Hepatocyte (in vitro differentiated cells): ENCODE results near the gene MRGPRE. TPM values are rescaled to one million over a fixed set of nuclear protein-coding genes. Genes with fewer than 3 reads are reported as not detected.

Experiments used
- DNase-seq: peaks from one replicate; pipeline ENCODE4 v3.0.0-alpha.2; 2016; ENCODE audit warnings: low spot score
- H2AFZ ChIP-seq: fragments of 200-600 bp; sonication (generic); 2 replicates; pipeline ENCODE4 v1.6.0; 2016; ENCODE audit warnings: antibody characterized with exemption, mild to moderate bottlenecking
- H3K27ac ChIP-seq: fragments of 200-600 bp; sonication (generic); 2 replicates; pipeline ENCODE4 v1.5.1; 2016; ENCODE audit warnings: mild to moderate bottlenecking
- H3K27me3 ChIP-seq: fragments of 200-600 bp; sonication (generic); 2 replicates; pipeline ENCODE4 v1.6.1; 2016
- H3K36me3 ChIP-seq: fragments of 200-600 bp; sonication (generic); replicated peaks from 2 replicates; pipeline ENCODE4 v1.5.1; 2016; ENCODE audit warnings: low read depth; ENCODE audit not compliant: insufficient read depth
- H3K4me1 ChIP-seq: fragments of 200-600 bp; sonication (generic); 2 replicates; pipeline ENCODE4 v1.5.1; 2016; ENCODE audit warnings: mild to moderate bottlenecking, moderate library complexity; ENCODE audit not compliant: insufficient read depth
- H3K4me2 ChIP-seq: fragments of 200-600 bp; sonication (generic); 2 replicates; pipeline ENCODE4 v1.6.0; 2016
- H3K4me3 ChIP-seq: fragments of 200-600 bp; sonication (generic); 2 replicates; pipeline ENCODE4 v1.5.1; 2016; ENCODE audit warnings: mild to moderate bottlenecking
- H3K79me2 ChIP-seq: fragments of 200-600 bp; sonication (generic); 2 replicates; pipeline ENCODE4 v1.6.0; 2017; ENCODE audit warnings: mild to moderate bottlenecking
- H3K9me2 ChIP-seq: fragments of 200-600 bp; sonication (generic); replicated peaks from 2 replicates; pipeline ENCODE4 v1.6.0; 2017; ENCODE audit warnings: mild to moderate bottlenecking; ENCODE audit not compliant: insufficient read depth
- H3K9me3 ChIP-seq: fragments of 200-600 bp; sonication (generic); 2 replicates; pipeline ENCODE4 v1.5.1; 2016; ENCODE audit warnings: low read depth, mild to moderate bottlenecking
- H4K20me1 ChIP-seq: fragments of 200-600 bp; sonication (generic); 2 replicates; pipeline ENCODE4 v1.6.0; 2016; ENCODE audit warnings: mild to moderate bottlenecking; ENCODE audit not compliant: insufficient read depth, poor library complexity, severe bottlenecking
- CTCF ChIP-seq: fragments of 200-600 bp; sonication (generic); IDR thresholded peaks from 2 replicates; pipeline ENCODE4 v1.5.1; 2016; ENCODE audit warnings: antibody characterized with exemption, mild to moderate bottlenecking; ENCODE audit not compliant: poor library complexity
- EZH2 ChIP-seq: fragments of 200-600 bp; sonication (generic); IDR thresholded peaks from 2 replicates; pipeline ENCODE4 v1.6.1; 2016; ENCODE audit warnings: antibody characterized with exemption, mild to moderate bottlenecking, borderline replicate concordance
- EZH2phosphoT487 ChIP-seq: fragments of 200-600 bp; sonication (generic); IDR thresholded peaks from one replicate; pipeline ENCODE4 v1.6.1; 2018; ENCODE audit warnings: antibody characterized with exemption, mild to moderate bottlenecking, low read depth, moderate library complexity; ENCODE audit not compliant: unreplicated experiment, severe bottlenecking
- WGBS: methylation state at CpG from one replicate; pipeline ENCODE4 v1.1.6; 2016; ENCODE audit warnings: low lambda C conversion rate; ENCODE audit errors: missing lambda C conversion rate; 5-methylcytosine and 5-hydroxymethylcytosine counted together
- polyA plus RNA-seq: library from polyadenylated mRNA; unstranded; fragments of >200 nt; fragmentation: Nextera tagmentation; extraction: Ambion mirVana; gene quantifications from 2 replicates; pipeline ENCODE4 v1.2.1, GENCODE V29; 2016
- total RNA-seq: library from RNA; depleted of rRNA; stranded (reverse); fragments of >200 nt; gene quantifications from 2 replicates; pipeline ENCODE4 v1.2.3, GENCODE V29; 2014

The MRGPRE gene
- total and polyA plus RNA-seq, 2 experiments from 2014 or later = not detected

GRCh38 chr11:3186166-3186953, 45.9 kb downstream of the MRGPRE start:
- Histone ChIP-seq H3K4me3 (no peak overlapping the region), H3K27ac (no peak overlapping the region), H3K4me2 (no peak overlapping the region), H4K20me1 (no peaks in the 10 kb centered on the region), H3K27me3 (no peaks in the 10 kb centered on the region), H3K9me3 (no peaks in the 10 kb centered on the region), H2AFZ (no peak overlapping the region), H3K79me2 (no peaks in the 10 kb centered on the region), H3K36me3 (no peaks in the 10 kb centered on the region), H3K4me1 (no peaks in the 10 kb centered on the region), H3K9me2 (no peaks in the 10 kb centered on the region)
- TF ChIP-seq CTCF (no peak), EZH2phosphoT487 (no peak)
- WGBS = 85% methylated on average over 11 of the region's 11 CpGs
- DNase-seq = no peak

- Histone ChIP-seq H3K4me1 (no peaks in the 10 kb centered on the region), H3K4me2 (no peak overlapping the region), H3K27ac (no peak overlapping the region), H4K20me1 (no peaks in the 10 kb centered on the region), H3K36me3 (no peaks in the 10 kb centered on the region), H3K79me2 (no peaks in the 10 kb centered on the region), H2AFZ (no peak overlapping the region), H3K4me3 (no peak overlapping the region), H3K9me2 (no peaks in the 10 kb centered on the region), H3K27me3 (no peaks in the 10 kb centered on the region), H3K9me3 (no peaks in the 10 kb centered on the region)
- WGBS = 92% methylated on average over 11 of the region's 11 CpGs
- DNase-seq = no peak
- no peak for TF ChIP-seq EZH2
- no peak for TF ChIP-seq CTCF
- no peak for TF ChIP-seq EZH2phosphoT487
These were observed 47.4 kb downstream of the MRGPRE start for GRCh38 chr11:3184732-3185347.

GRCh38 chr11:3183523-3183922, 48.7 kb downstream of the MRGPRE start:
- no peaks in the 10 kb centered on the region for H3K27me3 ChIP-seq
- H3K4me2 ChIP-seq = no peak overlapping the region
- no peaks in the 10 kb centered on the region for H4K20me1 ChIP-seq
- H3K79me2 ChIP-seq = no peaks in the 10 kb centered on the region
- no peaks in the 10 kb centered on the region for H3K9me2 ChIP-seq
- no peak overlapping the region for H3K27ac ChIP-seq
- no peak overlapping the region for H2AFZ ChIP-seq
- no peak for DNase-seq
- no peak overlapping the region for H3K4me3 ChIP-seq
- WGBS = 94% methylated on average over 6 of the region's 6 CpGs
- no peak for TF ChIP-seq EZH2phosphoT487
- no peak for TF ChIP-seq CTCF
- TF ChIP-seq EZH2 = no peak
- H3K9me3 ChIP-seq = no peaks in the 10 kb centered on the region
- H3K4me1 ChIP-seq = no peaks in the 10 kb centered on the region
- no peaks in the 10 kb centered on the region for H3K36me3 ChIP-seq
